Measurements from ENCODE around the gene ERVW-1.

Gene ERVW-1

GRCh38 chr7:92447345-92448204 is 30.2 kb downstream of the ERVW-1 start, which contains the start of gene GATAD1 (continued):
- 0 out of 2 replicates have a peak, but pooled peaks have one; percentile 13 for TF ChIP-seq ZNF449 (tag by site-specific recombination; IDR thresholded peaks at IDR 0.05)
- no peak for TF ChIP-seq ZNF350 (tag by site-specific recombination; IDR thresholded peaks at IDR 0.05)
- no peak for TF ChIP-seq ZNF18 (tag by site-specific recombination; IDR thresholded peaks at IDR 0.05)
- no peak for TF ChIP-seq HOXA7 (CRISPR knock-in tag; IDR thresholded peaks at IDR 0.05; ENCODE audit: borderline replicate concordance)
- TF ChIP-seq ZNF426 (tag by site-specific recombination; IDR thresholded peaks at IDR 0.05): no peak
- TF ChIP-seq, protein P1, sequence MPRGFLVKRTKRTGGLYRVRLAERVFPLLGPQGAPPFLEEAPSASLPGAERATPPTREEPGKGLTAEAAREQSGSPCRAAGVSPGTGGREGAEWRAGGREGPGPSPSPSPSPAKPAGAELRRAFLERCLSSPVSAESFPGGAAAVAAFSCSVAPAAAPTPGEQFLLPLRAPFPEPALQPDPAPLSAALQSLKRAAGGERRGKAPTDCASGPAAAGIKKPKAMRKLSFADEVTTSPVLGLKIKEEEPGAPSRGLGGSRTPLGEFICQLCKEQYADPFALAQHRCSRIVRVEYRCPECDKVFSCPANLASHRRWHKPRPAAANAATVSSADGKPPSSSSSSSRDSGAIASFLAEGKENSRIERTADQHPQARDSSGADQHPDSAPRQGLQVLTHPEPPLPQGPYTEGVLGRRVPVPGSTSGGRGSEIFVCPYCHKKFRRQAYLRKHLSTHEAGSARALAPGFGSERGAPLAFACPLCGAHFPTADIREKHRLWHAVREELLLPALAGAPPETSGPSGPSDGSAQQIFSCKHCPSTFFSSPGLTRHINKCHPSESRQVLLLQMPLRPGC (tag by site-specific recombination; IDR thresholded peaks at IDR 0.05): peak; percentile 33; the same call in 1 of the 2 replicates
- TF ChIP-seq ZBTB48 (tag by site-specific recombination; IDR thresholded peaks at IDR 0.05): peak; percentile 61; the same call in 1 of the 2 replicates
- TF ChIP-seq ZBTB1 (tag by site-specific recombination; IDR thresholded peaks at IDR 0.05): no peak
- no peak for TF ChIP-seq ZNF529 (tag by site-specific recombination; IDR thresholded peaks at IDR 0.05; ENCODE audit: insufficient replicate concordance)
- peak; percentile 79 for TF ChIP-seq ZNF341 (tag by site-specific recombination; IDR thresholded peaks at IDR 0.05; ENCODE audit: low read depth)
- TF ChIP-seq ZNF24 (tag by site-specific recombination; IDR thresholded peaks at IDR 0.05): peak; percentile 30; the same call in 1 of the 2 replicates
- 0 out of 2 replicates have a peak, but pooled peaks have one; percentile 20 for TF ChIP-seq KLF17 (tag by site-specific recombination; IDR thresholded peaks at IDR 0.05)
- peak; percentile 81 for TF ChIP-seq YY1 (tag by site-specific recombination; IDR thresholded peaks at IDR 0.05)
- 0 out of 2 replicates have a peak, but pooled peaks have one; percentile 44 for TF ChIP-seq ZNF2 (tag by site-specific recombination; IDR thresholded peaks at IDR 0.05)
- TF ChIP-seq, protein P2, sequence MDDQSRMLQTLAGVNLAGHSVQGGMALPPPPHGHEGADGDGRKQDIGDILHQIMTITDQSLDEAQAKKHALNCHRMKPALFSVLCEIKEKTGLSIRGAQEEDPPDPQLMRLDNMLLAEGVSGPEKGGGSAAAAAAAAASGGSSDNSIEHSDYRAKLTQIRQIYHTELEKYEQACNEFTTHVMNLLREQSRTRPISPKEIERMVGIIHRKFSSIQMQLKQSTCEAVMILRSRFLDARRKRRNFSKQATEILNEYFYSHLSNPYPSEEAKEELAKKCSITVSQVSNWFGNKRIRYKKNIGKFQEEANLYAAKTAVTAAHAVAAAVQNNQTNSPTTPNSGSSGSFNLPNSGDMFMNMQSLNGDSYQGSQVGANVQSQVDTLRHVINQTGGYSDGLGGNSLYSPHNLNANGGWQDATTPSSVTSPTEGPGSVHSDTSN (CRISPR knock-in tag; IDR thresholded peaks at IDR 0.05): peak; percentile 55; the same call in 1 of the 2 replicates
- no peak for TF ChIP-seq ZNF843 (tag by site-specific recombination; IDR thresholded peaks at IDR 0.05)

DNA sequence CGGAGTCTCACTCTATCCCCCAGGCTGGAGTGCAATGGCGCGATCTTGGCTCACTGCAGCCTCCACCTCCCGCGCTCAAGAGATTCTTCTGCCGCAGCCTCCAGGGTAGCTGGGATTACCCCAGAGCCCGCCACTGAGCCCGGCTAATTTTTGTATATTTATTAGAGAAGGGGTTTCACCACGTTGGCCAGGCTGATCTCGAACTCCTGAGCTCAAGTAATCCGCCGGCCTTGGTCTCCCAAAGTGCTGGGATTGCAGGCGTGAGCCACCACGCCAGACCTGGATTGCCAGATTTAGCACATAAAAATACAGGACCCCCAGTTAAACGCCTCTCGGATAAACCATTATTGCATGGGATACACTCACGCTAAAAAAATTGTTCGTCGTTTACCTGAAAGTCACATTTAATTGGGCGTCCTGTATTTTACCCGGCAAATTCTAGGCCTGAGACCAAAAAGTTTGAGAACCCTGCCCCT is 30.8 kb downstream of the ERVW-1 start:
- peaks cover 15 to 26% of the 10 kb centered on the region in 2 experiments; a peak in 2 of 3 replicates for H3K36me3 ChIP-seq (ENCODE audit: control insufficient read depth in 2 of 2, insufficient read depth in 1 of 2, low read length in 2 of 2)
- no peak overlapping the region for H3K4me3 ChIP-seq (ENCODE audit: low read depth, low read length)
- no peaks in the 10 kb centered on the region for H3K9me3 ChIP-seq (ENCODE audit: control insufficient read depth, insufficient read depth, low read depth, low read length)
- POLR2A ChIA-PET: interaction anchor here (0.7 to 2.5 kb wide), 15 partner anchors 9 to 567 kb away, joined by 3 to 22 read pairs (median 5); partner anchors contain the start of genes ANKIB1, CYP51A1, KRIT1 and LRRD1
- CTCF ChIA-PET: interaction anchor here (0.6 to 3.5 kb wide), 22 partner anchors 9 to 1132 kb away, joined by 3 to 34 read pairs (median 4); partner anchors contain the start of genes ANKIB1, KRIT1 and RBM48
- no peaks in the 10 kb centered on the region for H3K4me1 ChIP-seq (ENCODE audit: control insufficient read depth, insufficient read depth, low read length)
- no peak overlapping the region; the same call in 1 of the 2 replicates for H3K27ac ChIP-seq (ENCODE audit: extremely low read depth, low read depth, low read length)
- TF ChIP-seq ZNF623 (tag by site-specific recombination; IDR thresholded peaks at IDR 0.05): no peak
- no peak for TF ChIP-seq ZNF777 (tag by site-specific recombination; IDR thresholded peaks at IDR 0.05; ENCODE audit: borderline replicate concordance)
- no peak for TF ChIP-seq KLF10 (tag by site-specific recombination; IDR thresholded peaks at IDR 0.05)
- peak; percentile 72; the same call in 1 of the 2 replicates for TF ChIP-seq ZNF654 (tag by site-specific recombination; IDR thresholded peaks at IDR 0.05; ENCODE audit: low read depth)
- TF ChIP-seq, protein P3, sequence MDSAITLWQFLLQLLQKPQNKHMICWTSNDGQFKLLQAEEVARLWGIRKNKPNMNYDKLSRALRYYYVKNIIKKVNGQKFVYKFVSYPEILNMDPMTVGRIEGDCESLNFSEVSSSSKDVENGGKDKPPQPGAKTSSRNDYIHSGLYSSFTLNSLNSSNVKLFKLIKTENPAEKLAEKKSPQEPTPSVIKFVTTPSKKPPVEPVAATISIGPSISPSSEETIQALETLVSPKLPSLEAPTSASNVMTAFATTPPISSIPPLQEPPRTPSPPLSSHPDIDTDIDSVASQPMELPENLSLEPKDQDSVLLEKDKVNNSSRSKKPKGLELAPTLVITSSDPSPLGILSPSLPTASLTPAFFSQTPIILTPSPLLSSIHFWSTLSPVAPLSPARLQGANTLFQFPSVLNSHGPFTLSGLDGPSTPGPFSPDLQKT (IDR thresholded peaks at IDR 0.05; ENCODE audit: borderline replicate concordance, low read depth, low read length): no peak
- TF ChIP-seq ZNF830 (tag by site-specific recombination; IDR thresholded peaks at IDR 0.05; ENCODE audit: low read depth): no peak
- no peak for TF ChIP-seq GLIS2 (tag by site-specific recombination; IDR thresholded peaks at IDR 0.05)
- TF ChIP-seq, protein P1 (tag by site-specific recombination; IDR thresholded peaks at IDR 0.05): no peak
- no peak for TF ChIP-seq ZNF514 (tag by site-specific recombination; IDR thresholded peaks at IDR 0.05)

Measured in HEK293 (cell line).